ENCODE results near the gene RGL1.

DNA sequence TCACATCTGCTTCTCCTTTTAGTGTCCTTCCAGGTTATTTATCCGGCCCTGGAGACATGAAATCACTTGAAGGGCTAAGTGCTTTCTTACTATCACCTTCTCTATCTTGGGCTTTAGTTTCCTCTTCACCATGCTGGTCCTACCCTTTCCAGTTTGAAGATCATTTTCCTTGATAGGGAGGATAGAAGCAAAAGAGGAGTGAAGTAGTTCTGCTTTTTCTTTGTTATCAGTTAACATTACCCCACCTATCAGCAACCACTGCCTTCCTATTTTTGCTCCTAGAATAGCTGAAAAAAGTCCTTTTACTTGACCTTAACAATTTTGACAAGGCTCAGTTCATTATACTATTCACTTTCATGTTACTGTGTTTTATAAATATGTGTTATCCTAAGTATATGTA is 19.4 kb downstream of the RGL1 start:
- no peak for TF ChIP-seq POLR2A (IDR thresholded peaks at IDR 0.05)
- TF ChIP-seq, protein P1, sequence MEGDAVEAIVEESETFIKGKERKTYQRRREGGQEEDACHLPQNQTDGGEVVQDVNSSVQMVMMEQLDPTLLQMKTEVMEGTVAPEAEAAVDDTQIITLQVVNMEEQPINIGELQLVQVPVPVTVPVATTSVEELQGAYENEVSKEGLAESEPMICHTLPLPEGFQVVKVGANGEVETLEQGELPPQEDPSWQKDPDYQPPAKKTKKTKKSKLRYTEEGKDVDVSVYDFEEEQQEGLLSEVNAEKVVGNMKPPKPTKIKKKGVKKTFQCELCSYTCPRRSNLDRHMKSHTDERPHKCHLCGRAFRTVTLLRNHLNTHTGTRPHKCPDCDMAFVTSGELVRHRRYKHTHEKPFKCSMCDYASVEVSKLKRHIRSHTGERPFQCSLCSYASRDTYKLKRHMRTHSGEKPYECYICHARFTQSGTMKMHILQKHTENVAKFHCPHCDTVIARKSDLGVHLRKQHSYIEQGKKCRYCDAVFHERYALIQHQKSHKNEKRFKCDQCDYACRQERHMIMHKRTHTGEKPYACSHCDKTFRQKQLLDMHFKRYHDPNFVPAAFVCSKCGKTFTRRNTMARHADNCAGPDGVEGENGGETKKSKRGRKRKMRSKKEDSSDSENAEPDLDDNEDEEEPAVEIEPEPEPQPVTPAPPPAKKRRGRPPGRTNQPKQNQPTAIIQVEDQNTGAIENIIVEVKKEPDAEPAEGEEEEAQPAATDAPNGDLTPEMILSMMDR (IDR thresholded peaks at IDR 0.05) = no peak

Data from tibial nerve (tissue), 3 donors.